Measurements from ENCODE around the gene KCNK3. TPM values are rescaled to one million over a fixed set of nuclear protein-coding genes. Genes with fewer than 3 reads are reported as not detected.

Gene KCNK3
- polyA plus RNA-seq, 1 donor (not counting 4 experiments of a cell fraction or from before 2014, with no cell fraction given): not detected

DNA sequence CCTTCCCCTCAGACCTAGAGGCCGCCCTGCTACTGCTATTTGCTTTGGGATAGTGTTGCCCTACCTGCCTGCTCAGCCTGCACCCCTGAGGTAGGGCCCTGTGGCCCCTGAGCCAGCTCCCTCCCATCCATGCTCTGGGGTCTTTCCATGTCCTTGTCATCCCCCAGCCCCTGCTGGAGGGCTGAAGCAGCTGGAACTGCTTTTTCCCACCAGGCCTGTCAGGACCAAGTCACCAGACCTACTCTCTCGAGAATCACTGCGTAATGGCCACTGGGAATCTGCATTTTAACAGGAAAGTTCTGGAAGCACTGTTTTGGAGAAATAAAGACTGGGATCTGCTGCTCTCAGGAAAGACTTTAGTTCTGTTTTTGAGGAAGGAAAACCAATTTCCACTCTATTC, 51.3 kb downstream of the KCNK3 start:
- no peak overlapping the region for H3K4me2 ChIP-seq (ENCODE audit: control insufficient read depth, extremely low read depth, insufficient read depth, low read depth, low read length)
- H3K27me3 ChIP-seq (ENCODE audit: control insufficient read depth, extremely low read depth, insufficient read depth, low read length): no peaks in the 10 kb centered on the region
- H3K4me1 ChIP-seq (ENCODE audit: control insufficient read depth, extremely low read depth, insufficient read depth, low read length): no peaks in the 10 kb centered on the region
- no peak overlapping the region for H3K9ac ChIP-seq (ENCODE audit: control insufficient read depth, extremely low read depth, insufficient read depth, low read length)
- no peaks in the 10 kb centered on the region for H3K36me3 ChIP-seq (ENCODE audit: control insufficient read depth in 2 of 2, extremely low read depth in 1 of 2, insufficient read depth in 2 of 2, low read length in 2 of 2)
- no peak overlapping the region for H3K4me3 ChIP-seq (ENCODE audit: control insufficient read depth in 2 of 3, extremely low read depth in 1 of 3, insufficient read depth in 2 of 3, low read depth in 1 of 3, low read length in 3 of 3)
- no peak for TF ChIP-seq EZH2 (IDR thresholded peaks at IDR 0.05; ENCODE audit: low read length)
- TF ChIP-seq CTCF (optimal IDR thresholded peaks at IDR 0.05 in 1 of 3, IDR thresholded peaks at IDR 0.05 in 1 of 3, conservative IDR thresholded peaks at IDR 0.05 in 1 of 3; ENCODE audit: extremely low read depth in 1 of 3, insufficient read depth in 2 of 3, low read length in 3 of 3): no peak
- no peak overlapping the region for H2AFZ ChIP-seq (ENCODE audit: control insufficient read depth, low read length)
- DNase-seq (ENCODE audit: low read depth, low spot score) (no peak), FAIRE-seq (no peak)
- no peaks in the 10 kb centered on the region for H3K9me1 ChIP-seq (ENCODE audit: control insufficient read depth, extremely low read depth, insufficient read depth, low read length)
- dilution Hi-C loops (cut with MboI; ENCODE audit: extremely low pct_ligation_motif_present, low sequenced_read_pairs): no loop called here
- no peaks in the 10 kb centered on the region for H3K79me2 ChIP-seq (ENCODE audit: control insufficient read depth, insufficient read depth, low read length)
- H4K20me1 ChIP-seq (ENCODE audit: control insufficient read depth, extremely low read depth, insufficient read depth, low read length): no peaks in the 10 kb centered on the region
- no peaks in the 10 kb centered on the region for H3K9me3 ChIP-seq (ENCODE audit: control insufficient read depth, low read depth, low read length)
- no peak overlapping the region for H3K27ac ChIP-seq (ENCODE audit: control insufficient read depth, insufficient read depth, low read length)

DNA sequence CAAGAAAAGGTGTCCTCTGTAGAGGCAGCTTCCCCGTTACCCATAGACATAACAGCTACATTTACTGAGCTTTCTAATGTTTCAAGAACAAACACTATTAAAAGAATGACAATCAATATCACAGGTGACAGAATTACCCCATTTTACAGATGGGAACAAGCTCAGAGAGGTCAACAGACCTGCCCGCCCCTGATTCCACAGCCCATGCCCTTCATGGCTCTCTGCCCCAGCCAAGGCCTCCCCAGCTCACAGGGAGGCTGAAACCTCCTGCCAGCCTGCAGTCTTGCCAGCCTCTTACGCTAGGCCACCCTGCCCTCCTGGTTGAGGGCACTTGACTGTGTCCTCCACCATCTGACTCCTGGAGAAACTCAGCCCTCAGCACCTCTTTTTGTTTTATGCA, 52.4 kb downstream of the KCNK3 start:
- dilution Hi-C loops (cut with MboI; ENCODE audit: extremely low pct_ligation_motif_present, low sequenced_read_pairs): no loop called here
- no peak for FAIRE-seq

More for the DNA sequence above, 52.4 kb downstream of the KCNK3 start:
- Histone ChIP-seq H3K27me3 (ENCODE audit: control insufficient read depth, extremely low read depth, insufficient read depth, low read length) (no peaks in the 10 kb centered on the region), H3K4me1 (ENCODE audit: control insufficient read depth, extremely low read depth, insufficient read depth, low read length) (no peaks in the 10 kb centered on the region), H3K79me2 (ENCODE audit: control insufficient read depth, insufficient read depth, low read length) (no peaks in the 10 kb centered on the region), H3K4me3 (ENCODE audit: control insufficient read depth in 2 of 3, extremely low read depth in 1 of 3, insufficient read depth in 2 of 3, low read depth in 1 of 3, low read length in 3 of 3) (no peak overlapping the region), H3K36me3 (ENCODE audit: control insufficient read depth in 2 of 2, extremely low read depth in 1 of 2, insufficient read depth in 2 of 2, low read length in 2 of 2) (no peaks in the 10 kb centered on the region), H3K9me3 (ENCODE audit: control insufficient read depth, low read depth, low read length) (no peaks in the 10 kb centered on the region), H2AFZ (ENCODE audit: control insufficient read depth, low read length) (no peak overlapping the region), H3K9ac (ENCODE audit: control insufficient read depth, extremely low read depth, insufficient read depth, low read length) (no peak overlapping the region), H3K27ac (ENCODE audit: control insufficient read depth, insufficient read depth, low read length) (no peak overlapping the region), H4K20me1 (ENCODE audit: control insufficient read depth, extremely low read depth, insufficient read depth, low read length) (no peaks in the 10 kb centered on the region), H3K4me2 (ENCODE audit: control insufficient read depth, extremely low read depth, insufficient read depth, low read depth, low read length) (no peak overlapping the region), H3K9me1 (ENCODE audit: control insufficient read depth, extremely low read depth, insufficient read depth, low read length) (no peaks in the 10 kb centered on the region)
- no peak for TF ChIP-seq EZH2 (IDR thresholded peaks at IDR 0.05; ENCODE audit: low read length)
- no peak for TF ChIP-seq CTCF (optimal IDR thresholded peaks at IDR 0.05 in 1 of 3, IDR thresholded peaks at IDR 0.05 in 1 of 3, conservative IDR thresholded peaks at IDR 0.05 in 1 of 3; ENCODE audit: extremely low read depth in 1 of 3, insufficient read depth in 2 of 3, low read length in 3 of 3)
- DNase-seq (ENCODE audit: low read depth, low spot score): no peak
